Measurements from ENCODE around the gene FOXP3. TPM values are rescaled to one million over a fixed set of nuclear protein-coding genes. Genes with fewer than 3 reads are reported as not detected.

The FOXP3 gene, protein sequence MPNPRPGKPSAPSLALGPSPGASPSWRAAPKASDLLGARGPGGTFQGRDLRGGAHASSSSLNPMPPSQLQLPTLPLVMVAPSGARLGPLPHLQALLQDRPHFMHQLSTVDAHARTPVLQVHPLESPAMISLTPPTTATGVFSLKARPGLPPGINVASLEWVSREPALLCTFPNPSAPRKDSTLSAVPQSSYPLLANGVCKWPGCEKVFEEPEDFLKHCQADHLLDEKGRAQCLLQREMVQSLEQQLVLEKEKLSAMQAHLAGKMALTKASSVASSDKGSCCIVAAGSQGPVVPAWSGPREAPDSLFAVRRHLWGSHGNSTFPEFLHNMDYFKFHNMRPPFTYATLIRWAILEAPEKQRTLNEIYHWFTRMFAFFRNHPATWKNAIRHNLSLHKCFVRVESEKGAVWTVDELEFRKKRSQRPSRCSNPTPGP
- polyA plus RNA-seq (2012; rRNA removed), result 0.12 TPM in 1 of 2 replicates, not detected in the other
- polyA plus RNA-seq (2012; cell fraction: cytosol; rRNA removed), result 0.04 TPM in 2 replicates
- polyA plus RNA-seq (2012; cell fraction: nucleus; rRNA removed), result 0.06 and 0.08 TPM in 2 replicates

DNA sequence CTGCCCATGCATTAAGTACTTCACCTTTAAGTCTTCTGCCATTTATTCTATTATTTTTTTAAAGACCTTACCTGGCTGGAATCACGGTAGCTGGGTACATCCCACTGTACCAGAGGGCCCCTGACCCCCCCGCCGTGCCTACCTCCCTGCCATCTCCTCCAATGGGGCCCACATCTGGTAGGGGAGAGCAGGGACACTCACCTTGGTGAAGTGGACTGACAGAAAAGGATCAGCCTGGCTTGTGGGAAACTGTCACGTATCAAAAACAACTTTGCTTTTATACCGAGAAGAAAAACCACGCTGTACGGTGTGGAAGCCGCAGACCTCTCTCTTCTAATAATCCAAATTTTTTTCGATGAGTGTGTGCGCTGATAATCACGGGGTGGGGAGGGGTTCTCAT is at the start of gene FOXP3:
Gene FOXP3, minus strand, starts transcription at position 251 of the 400 bp plus-strand sequence. CDS start 6,205 bp downstream, outside the sequence.
- Histone ChIP-seq H3F3A (replicated peaks; ENCODE audit: insufficient read depth) (no peaks in the 10 kb centered on the region), H3K9me2 (no peaks in the 10 kb centered on the region), H2AFZ (ENCODE audit: low read depth) (no peak within 1 kb of the TSS), H3K27me3 (ENCODE audit: insufficient read depth) (peaks cover 4% of the 10 kb centered on the region; the same call in 1 of the 2 replicates), H3K27ac (ENCODE audit: low read depth in 2 of 2, low read length in 1 of 2) (no peak within 1 kb of the TSS), H3K4me1 (ENCODE audit: control insufficient read depth in 1 of 2, insufficient read depth in 2 of 2, low read depth in 1 of 2, low read length in 1 of 2) (peaks cover 0 to 5% of the 10 kb centered on the region in 2 experiments; a peak in 1 of 4 replicates), H3K4me2 (no peak within 1 kb of the TSS), H3K4me3 (ENCODE audit: low read depth in 2 of 2, low read length in 1 of 2) (no peak within 1 kb of the TSS), H3K79me2 (ENCODE audit: insufficient read depth) (no peaks in the 10 kb centered on the region), H3K9me3 (no peaks in the 10 kb centered on the region), H3K9ac (no peak within 1 kb of the TSS), H3K36me3 (replicated peaks in 1 of 2; ENCODE audit: control insufficient read depth in 1 of 2, insufficient read depth in 2 of 2, low read length in 1 of 2) (no peaks in the 10 kb centered on the region), H4K20me1 (ENCODE audit: insufficient read depth) (no peaks in the 10 kb centered on the region)
- WGBS (ENCODE audit: low lambda C conversion rate), result 48% methylated on average over 11 of the region's 11 CpGs
- ChIA-PET CTCF (no interaction called here), POLR2A (interaction anchor here (0.6 kb wide), 1 partner anchor 8 kb away, joined by 3 read pairs; no protein-coding TSS in a partner anchor)
- TF ChIP-seq, protein P1, sequence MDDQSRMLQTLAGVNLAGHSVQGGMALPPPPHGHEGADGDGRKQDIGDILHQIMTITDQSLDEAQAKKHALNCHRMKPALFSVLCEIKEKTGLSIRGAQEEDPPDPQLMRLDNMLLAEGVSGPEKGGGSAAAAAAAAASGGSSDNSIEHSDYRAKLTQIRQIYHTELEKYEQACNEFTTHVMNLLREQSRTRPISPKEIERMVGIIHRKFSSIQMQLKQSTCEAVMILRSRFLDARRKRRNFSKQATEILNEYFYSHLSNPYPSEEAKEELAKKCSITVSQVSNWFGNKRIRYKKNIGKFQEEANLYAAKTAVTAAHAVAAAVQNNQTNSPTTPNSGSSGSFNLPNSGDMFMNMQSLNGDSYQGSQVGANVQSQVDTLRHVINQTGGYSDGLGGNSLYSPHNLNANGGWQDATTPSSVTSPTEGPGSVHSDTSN (IDR thresholded peaks at IDR 0.05), result no peak
- no peak for TF ChIP-seq JUND (IDR thresholded peaks at IDR 0.05)
- TF ChIP-seq CHD2 (IDR thresholded peaks at IDR 0.05; ENCODE audit: low read length, partially characterized antibody), result no peak
- TF ChIP-seq, protein P2, sequence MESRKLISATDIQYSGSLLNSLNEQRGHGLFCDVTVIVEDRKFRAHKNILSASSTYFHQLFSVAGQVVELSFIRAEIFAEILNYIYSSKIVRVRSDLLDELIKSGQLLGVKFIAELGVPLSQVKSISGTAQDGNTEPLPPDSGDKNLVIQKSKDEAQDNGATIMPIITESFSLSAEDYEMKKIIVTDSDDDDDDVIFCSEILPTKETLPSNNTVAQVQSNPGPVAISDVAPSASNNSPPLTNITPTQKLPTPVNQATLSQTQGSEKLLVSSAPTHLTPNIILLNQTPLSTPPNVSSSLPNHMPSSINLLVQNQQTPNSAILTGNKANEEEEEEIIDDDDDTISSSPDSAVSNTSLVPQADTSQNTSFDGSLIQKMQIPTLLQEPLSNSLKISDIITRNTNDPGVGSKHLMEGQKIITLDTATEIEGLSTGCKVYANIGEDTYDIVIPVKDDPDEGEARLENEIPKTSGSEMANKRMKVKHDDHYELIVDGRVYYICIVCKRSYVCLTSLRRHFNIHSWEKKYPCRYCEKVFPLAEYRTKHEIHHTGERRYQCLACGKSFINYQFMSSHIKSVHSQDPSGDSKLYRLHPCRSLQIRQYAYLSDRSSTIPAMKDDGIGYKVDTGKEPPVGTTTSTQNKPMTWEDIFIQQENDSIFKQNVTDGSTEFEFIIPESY (IDR thresholded peaks at IDR 0.05; ENCODE audit: borderline replicate concordance, low read depth), result no peak
- no peak for TF ChIP-seq RFX5 (IDR thresholded peaks at IDR 0.05; ENCODE audit: low read length)
- TF ChIP-seq, protein P3, sequence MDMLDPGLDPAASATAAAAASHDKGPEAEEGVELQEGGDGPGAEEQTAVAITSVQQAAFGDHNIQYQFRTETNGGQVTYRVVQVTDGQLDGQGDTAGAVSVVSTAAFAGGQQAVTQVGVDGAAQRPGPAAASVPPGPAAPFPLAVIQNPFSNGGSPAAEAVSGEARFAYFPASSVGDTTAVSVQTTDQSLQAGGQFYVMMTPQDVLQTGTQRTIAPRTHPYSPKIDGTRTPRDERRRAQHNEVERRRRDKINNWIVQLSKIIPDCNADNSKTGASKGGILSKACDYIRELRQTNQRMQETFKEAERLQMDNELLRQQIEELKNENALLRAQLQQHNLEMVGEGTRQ (IDR thresholded peaks at IDR 0.05; ENCODE audit: borderline replicate concordance, low read depth, low read length), result no peak
- TF ChIP-seq, protein P4, sequence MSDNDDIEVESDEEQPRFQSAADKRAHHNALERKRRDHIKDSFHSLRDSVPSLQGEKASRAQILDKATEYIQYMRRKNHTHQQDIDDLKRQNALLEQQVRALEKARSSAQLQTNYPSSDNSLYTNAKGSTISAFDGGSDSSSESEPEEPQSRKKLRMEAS (IDR thresholded peaks at IDR 0.05; ENCODE audit: low read depth), result no peak
- TF ChIP-seq, protein P5, sequence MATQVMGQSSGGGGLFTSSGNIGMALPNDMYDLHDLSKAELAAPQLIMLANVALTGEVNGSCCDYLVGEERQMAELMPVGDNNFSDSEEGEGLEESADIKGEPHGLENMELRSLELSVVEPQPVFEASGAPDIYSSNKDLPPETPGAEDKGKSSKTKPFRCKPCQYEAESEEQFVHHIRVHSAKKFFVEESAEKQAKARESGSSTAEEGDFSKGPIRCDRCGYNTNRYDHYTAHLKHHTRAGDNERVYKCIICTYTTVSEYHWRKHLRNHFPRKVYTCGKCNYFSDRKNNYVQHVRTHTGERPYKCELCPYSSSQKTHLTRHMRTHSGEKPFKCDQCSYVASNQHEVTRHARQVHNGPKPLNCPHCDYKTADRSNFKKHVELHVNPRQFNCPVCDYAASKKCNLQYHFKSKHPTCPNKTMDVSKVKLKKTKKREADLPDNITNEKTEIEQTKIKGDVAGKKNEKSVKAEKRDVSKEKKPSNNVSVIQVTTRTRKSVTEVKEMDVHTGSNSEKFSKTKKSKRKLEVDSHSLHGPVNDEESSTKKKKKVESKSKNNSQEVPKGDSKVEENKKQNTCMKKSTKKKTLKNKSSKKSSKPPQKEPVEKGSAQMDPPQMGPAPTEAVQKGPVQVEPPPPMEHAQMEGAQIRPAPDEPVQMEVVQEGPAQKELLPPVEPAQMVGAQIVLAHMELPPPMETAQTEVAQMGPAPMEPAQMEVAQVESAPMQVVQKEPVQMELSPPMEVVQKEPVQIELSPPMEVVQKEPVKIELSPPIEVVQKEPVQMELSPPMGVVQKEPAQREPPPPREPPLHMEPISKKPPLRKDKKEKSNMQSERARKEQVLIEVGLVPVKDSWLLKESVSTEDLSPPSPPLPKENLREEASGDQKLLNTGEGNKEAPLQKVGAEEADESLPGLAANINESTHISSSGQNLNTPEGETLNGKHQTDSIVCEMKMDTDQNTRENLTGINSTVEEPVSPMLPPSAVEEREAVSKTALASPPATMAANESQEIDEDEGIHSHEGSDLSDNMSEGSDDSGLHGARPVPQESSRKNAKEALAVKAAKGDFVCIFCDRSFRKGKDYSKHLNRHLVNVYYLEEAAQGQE (IDR thresholded peaks at IDR 0.05; ENCODE audit: low read depth, low read length), result no peak
- TF ChIP-seq RXRA (IDR thresholded peaks at IDR 0.05; ENCODE audit: borderline replicate concordance, low read depth), result no peak
- TF ChIP-seq, protein P6, sequence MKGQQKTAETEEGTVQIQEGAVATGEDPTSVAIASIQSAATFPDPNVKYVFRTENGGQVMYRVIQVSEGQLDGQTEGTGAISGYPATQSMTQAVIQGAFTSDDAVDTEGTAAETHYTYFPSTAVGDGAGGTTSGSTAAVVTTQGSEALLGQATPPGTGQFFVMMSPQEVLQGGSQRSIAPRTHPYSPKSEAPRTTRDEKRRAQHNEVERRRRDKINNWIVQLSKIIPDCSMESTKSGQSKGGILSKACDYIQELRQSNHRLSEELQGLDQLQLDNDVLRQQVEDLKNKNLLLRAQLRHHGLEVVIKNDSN (IDR thresholded peaks at IDR 0.05; ENCODE audit: borderline replicate concordance, low read depth), result no peak
- no peak for TF ChIP-seq YY1 (IDR thresholded peaks at IDR 0.05; ENCODE audit: low read depth)
- no peak for TF ChIP-seq MEF2A (IDR thresholded peaks at IDR 0.05; ENCODE audit: borderline replicate concordance, low read depth)
- TF ChIP-seq EZH2phosphoT487 (IDR thresholded peaks at IDR 0.05; ENCODE audit: borderline replicate concordance, low read depth), result no peak
- no peak for TF ChIP-seq FOXJ3 (CRISPR knock-in tag; IDR thresholded peaks at IDR 0.05)
- TF ChIP-seq GABPA (IDR thresholded peaks at IDR 0.05; ENCODE audit: low read depth), result no peak
- no peak for TF ChIP-seq TEAD4 (IDR thresholded peaks at IDR 0.05; ENCODE audit: borderline replicate concordance, insufficient read depth)
- TF ChIP-seq RAD21 (IDR thresholded peaks at IDR 0.05; ENCODE audit: low read length), result no peak
- TF ChIP-seq EP300 (IDR thresholded peaks at IDR 0.05; ENCODE audit: borderline replicate concordance in 1 of 2, low read depth in 1 of 2, low read length in 1 of 2), result no peak
- no peak for DNase-seq

Data from SK-N-SH (cell line).